NCI-H187 (cell line): ENCODE measurements around the gene OVOL3.
"Not testable (repeated sequence)": the region's sequence is repeated elsewhere in the genome, so short reads cannot be mapped to it uniquely, and the experiment has no call there.

Experiments
- DNase-seq, 2 experiments: peaks; one replicate each; lab custom pipeline; 2025; lab: John Stamatoyannopoulos, UW

Gene OVOL3

GRCh38 chr19:36131221-36131620 lies 20.3 kb downstream of the OVOL3 start:
- not testable (repeated sequence) for DNase-seq

- DNase-seq = not testable (repeated sequence)
Measured at GRCh38 chr19:36134867-36135266, 23.9 kb downstream of the OVOL3 start.

GRCh38 chr19:36136964-36137686 lies 26.2 kb downstream of the OVOL3 start:
- no peak for DNase-seq

GRCh38 chr19:36139120-36139472 lies 28.2 kb downstream of the OVOL3 start:
- no peak for DNase-seq

GRCh38 chr19:36139473-36140303 lies 28.7 kb downstream of the OVOL3 start, which contains the start of gene CAPNS1:
CAPNS1 (plus strand) TSS chr19:36140066; CDS start chr19:36141012, 946 bp downstream.
- DNase-seq = peak; percentile 96

- DNase-seq = peak in 1 of 2 experiments; percentile 68
Measured at GRCh38 chr19:36140304-36141038, 29.5 kb downstream of the OVOL3 start.

- peak; percentile 68 to 84 for DNase-seq
Measured at GRCh38 chr19:36141039-36141927, 30.3 kb downstream of the OVOL3 start.

GRCh38 chr19:36142046-36142445 lies 31.1 kb downstream of the OVOL3 start:
- DNase-seq = no peak

- DNase-seq = no peak
Measured at GRCh38 chr19:36142496-36142895, 31.6 kb downstream of the OVOL3 start.

GRCh38 chr19:36144624-36145023 lies 33.7 kb downstream of the OVOL3 start:
- DNase-seq = no peak

GRCh38 chr19:36149673-36150406 lies 38.9 kb downstream of the OVOL3 start:
- no peak for DNase-seq

- DNase-seq = no peak
Measured at GRCh38 chr19:36150586-36150985, 39.6 kb downstream of the OVOL3 start.

- DNase-seq = no peak
Measured at GRCh38 chr19:36151144-36152018, 40.4 kb downstream of the OVOL3 start.

- no peak for DNase-seq
Measured at GRCh38 chr19:36152019-36152351, 41.0 kb downstream of the OVOL3 start.

- DNase-seq = no peak
Measured at GRCh38 chr19:36152352-36153091, 41.6 kb downstream of the OVOL3 start, which contains the start of gene COX7A1. COX7A1 (minus strand) TSS chr19:36152447; CDS start chr19:36152407, 40 bp downstream.

GRCh38 chr19:36153126-36153525 lies 42.2 kb downstream of the OVOL3 start:
- no peak for DNase-seq

- DNase-seq = no peak
Measured at GRCh38 chr19:36160821-36161596, 50.1 kb downstream of the OVOL3 start.
